Tongue (tissue), 2 donors: ENCODE data around the gene STXBP3. TPM values are rescaled to one million over a fixed set of nuclear protein-coding genes. Genes with fewer than 3 reads are reported as not detected.
A peak's percentile ranks its signal among the peaks of the same experiment; 100 is the strongest.

Experiments
- DNase-seq: peaks from one replicate; pipeline ENCODE4 v3.0.0-alpha.2; 2015
- total RNA-seq: library from RNA; depleted of rRNA; stranded (reverse); fragments of >200 nt; gene quantifications from one replicate; pipeline ENCODE4 v1.2.3, GENCODE V29; 2014

STXBP3 gene
- total RNA-seq, 1 donor from 2014 or later = 59.8 TPM

DNA sequence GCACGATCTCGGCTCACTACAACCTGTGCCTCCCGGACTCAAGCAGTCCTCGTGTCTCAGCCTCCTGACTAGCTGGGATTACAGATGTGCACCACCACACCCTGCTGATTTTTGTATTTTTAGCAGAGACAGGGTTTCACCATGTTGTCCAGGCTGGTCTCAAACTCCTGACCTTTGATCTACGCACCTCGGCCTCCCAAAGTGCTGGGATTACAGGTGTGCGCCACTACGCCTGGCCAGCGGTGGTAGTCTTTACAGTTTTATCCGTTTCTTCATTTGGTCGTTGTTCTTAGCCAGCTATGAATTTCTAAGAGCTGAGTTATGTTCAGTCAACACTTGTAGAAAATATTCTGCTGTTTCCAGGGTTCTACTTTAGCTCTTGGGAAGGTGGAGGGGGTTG, 57.1 kb downstream of the STXBP3 start:
- no peak for DNase-seq

GRCh38 chr1:108808438-108808837, 62.0 kb downstream of the STXBP3 start:
- DNase-seq = no peak

- peak; percentile 2 for DNase-seq
These were observed 65.1 kb downstream of the STXBP3 start for GRCh38 chr1:108811611-108812010.

DNA sequence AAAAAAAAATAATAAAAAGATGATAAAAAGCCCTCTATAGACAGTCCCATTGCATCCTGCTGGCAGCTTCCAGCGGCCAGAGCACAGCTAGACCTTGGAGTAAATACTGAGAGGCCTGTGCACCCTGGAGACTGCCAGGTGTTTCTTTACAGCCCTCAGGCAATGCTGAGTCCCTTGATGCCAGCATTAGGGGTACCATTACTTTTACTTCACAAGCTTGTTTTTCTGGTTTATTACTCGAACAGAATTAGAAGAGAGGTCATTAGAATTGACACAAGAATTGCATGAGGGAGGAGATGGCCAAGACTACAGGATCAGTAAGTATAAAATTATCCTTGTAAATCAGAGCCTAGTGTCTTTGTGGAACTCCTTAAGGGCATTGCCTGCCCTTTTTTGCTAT, 66.9 kb downstream of the STXBP3 start:
- DNase-seq = peak; percentile 2

- peak; percentile 58 for DNase-seq
These were observed 68.1 kb downstream of the STXBP3 start for GRCh38 chr1:108814343-108815125.

GRCh38 chr1:108815566-108815965, 69.1 kb downstream of the STXBP3 start:
- peak; percentile 16 for DNase-seq

DNA sequence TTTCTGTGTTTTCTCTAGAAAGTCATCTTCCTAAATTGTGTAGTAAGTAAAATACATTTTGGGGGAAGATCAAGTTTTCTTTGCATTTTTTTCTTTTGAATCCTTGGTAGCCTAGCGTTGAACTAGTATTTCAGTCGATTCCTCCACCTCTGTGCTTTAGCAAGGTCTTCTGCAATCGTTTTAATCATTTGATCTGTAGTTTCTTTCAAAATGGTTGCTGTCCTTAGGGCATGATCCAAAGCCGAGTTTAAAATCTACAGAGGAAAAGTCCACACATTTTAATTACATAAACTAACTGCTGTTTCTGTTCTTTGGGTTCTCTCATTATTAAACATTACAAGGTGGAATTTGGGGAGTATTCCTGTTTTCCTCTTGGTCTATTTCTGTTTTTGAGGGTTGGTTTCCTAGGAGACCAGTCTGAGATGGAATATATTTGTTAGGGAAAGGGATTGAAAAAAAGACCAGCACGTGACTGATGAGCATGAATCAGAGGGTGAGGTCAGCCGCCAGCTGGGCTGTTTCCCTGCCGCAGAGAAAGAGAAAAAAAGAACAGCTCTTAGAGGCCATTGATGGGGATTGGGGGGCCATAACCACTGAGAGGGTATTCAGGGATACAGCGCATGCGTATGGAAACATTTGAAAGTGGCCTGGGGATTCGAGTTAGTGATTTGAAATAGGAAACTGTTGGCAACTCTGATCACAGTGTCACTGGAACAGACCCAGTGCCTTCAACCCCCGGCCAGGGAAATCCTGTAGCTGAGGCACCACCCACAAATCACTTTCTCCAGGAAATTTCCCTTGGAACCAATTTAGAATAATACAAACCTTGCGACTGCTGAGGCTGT, 69.8 kb downstream of the STXBP3 start:
- peak; percentile 97 for DNase-seq

DNA sequence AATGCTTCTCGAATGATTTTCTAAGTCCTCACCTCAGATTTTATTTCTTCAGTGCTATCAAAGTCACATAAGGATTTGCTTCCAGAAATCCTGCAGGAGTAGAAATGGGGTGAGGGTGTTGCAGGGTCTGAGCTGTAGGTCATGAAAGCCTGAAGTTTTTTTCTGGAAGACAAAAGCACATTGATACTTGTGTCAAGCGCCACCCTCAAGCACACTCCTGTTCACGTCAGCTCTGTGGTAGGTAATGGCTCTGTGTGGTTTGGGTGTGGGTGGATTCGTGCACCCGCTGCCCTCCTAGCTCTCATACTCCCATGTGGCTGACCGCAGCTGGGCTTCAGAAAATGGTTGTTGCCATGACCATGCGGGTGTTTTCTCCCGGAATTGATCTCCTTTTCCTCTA, 70.5 kb downstream of the STXBP3 start:
- peak; percentile 64 for DNase-seq

DNA sequence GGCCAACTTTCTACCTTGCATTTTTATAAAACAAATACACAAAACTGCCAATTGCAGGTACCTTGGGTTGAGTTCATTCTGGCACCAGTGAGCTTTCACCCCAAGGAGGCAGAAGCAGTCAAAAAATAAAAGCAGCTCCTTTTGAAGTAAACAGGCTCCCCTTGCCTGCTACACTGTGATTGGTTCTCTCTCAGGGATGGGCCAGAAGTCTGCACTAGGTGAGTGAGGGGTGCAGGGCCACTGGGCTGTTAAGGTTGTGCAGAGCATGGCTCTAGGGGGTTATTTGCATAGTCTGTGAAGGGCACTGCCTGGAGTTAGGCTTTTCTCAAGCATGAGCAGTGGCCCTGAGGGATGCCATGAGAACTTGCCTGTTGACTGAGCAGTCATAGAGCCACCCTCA, 71.3 kb downstream of the STXBP3 start:
- peak; percentile 2 for DNase-seq

GRCh38 chr1:108819878-108820277, 73.4 kb downstream of the STXBP3 start:
- DNase-seq = no peak

DNA sequence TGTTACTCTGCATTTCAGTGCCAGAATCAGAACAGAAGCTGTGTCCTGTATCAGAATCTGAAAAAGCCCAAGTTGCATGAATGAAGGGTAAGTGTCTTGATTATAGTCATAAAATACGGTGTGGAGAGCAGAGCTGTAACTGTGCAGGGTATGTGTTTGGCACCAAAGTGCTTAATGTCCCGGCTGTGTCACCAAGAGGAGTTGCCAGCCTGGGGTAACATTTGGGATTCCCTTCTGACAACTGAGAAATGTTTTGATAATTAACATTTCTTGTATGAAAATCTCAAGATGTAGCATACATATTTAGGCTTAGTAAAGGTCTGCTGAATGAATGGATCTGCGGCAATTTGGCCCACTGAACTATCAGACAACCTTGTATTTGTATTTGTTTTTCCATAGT, 77.2 kb downstream of the STXBP3 start:
- no peak for DNase-seq

DNA sequence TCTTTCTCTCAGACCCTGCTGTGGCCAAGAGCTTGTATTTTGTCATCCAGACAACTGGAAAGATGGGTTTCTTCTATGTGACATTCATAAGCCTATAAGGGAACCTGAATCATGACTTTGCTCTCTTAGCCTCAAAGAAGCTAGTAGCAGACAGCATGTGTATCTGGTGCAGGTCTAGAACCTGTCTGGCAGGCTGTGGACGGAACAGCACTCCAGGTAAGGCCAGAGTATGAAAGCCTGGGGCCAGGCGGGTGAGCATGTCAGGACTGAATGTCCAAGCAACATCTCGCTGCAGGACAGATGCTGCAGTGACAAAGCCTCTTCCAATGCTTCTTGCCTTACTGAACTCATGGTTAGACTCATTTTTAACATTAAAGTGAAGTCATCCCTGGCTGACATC, 77.6 kb downstream of the STXBP3 start:
- no peak for DNase-seq

DNA sequence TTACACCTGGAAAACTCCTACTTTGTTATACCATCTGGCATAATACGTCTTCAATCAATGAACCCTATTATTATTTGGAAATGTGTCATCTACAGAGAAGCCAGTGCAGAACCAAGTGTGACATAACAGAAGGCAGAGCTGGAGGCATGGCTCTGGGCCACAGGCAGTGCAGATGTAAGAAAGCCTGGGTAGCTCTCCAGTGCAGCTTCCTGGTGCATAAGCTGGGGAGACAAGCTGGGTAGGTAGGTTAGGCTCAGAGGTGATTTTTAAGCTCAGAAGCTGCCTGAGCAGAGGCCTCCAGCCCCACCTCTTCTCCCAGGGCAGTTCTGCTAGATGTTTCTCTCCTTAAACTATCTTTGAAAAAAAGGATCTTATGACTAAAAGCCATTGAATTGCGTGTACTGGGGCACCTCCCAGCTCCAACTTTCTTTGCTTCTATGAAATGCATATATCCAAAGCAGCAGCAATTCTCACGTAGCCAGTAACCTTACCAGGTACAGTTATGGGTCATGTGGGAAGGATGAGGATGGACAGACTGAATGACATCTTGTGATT, 79.7 kb downstream of the STXBP3 start:
- DNase-seq = no peak

DNA sequence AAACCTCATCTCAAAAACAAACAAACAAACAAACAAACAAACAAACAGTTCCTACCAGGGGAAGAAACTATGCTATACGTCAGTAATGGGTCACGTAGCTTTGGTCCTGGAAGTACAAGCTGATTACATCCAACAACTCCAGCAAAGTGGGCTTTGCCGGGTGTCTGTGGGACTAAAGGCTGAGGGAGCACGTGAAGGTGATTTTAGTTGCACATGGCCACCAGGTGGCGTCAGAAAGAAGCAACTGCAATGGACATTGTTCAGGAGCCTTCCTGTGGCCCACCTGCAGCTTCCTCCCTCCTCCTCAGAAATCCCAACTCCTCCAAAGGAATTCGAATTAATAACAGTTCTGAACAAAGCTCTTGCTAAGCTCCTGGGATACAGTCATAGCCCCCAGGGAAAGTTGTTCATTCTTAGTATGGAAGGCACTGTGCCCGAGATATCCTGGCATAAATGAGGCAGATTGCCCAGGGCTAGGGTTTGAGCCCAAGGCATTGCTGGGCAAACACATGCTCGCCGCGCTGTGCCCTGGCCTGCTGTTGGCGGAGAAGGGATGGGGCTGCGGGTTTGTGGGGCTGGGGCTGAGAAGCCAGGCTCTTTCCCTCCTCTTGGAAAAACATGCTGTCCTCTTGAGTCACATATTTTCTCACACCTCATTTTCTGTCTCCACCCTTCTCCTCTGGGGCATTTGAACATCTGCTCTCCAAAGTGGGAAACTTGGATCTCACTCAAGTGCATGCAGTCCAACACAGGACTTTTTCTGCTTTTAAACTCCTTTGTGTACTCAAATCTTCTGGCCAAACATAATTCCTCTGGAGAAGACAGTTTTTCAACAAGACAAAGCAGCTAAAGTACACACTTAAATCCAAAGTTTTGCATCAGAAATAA, 81.8 kb downstream of the STXBP3 start:
- peak; percentile 94 for DNase-seq

DNA sequence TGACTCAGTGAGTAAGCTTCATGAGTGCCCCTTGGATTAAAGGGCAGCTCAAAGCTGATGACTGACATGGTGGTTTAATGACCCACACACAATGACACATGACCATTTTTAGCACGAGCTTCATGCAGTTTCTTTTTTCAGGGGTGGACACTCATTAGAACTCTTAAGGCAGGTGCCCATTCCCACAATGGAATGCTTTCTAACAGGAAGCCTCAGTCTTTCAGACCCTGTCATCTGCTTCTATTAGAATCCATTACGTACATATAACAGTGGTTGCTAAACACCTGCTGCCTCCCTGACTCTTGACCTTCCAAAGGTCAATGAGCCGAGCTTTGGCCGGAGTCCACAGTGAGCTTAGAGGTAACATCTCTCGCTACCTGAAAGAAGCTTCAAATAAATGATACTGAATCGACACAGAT, 83.0 kb downstream of the STXBP3 start:
- peak; percentile 68 for DNase-seq

GRCh38 chr1:108830119-108831008, 83.9 kb downstream of the STXBP3 start:
- peak; percentile 54 for DNase-seq

DNA sequence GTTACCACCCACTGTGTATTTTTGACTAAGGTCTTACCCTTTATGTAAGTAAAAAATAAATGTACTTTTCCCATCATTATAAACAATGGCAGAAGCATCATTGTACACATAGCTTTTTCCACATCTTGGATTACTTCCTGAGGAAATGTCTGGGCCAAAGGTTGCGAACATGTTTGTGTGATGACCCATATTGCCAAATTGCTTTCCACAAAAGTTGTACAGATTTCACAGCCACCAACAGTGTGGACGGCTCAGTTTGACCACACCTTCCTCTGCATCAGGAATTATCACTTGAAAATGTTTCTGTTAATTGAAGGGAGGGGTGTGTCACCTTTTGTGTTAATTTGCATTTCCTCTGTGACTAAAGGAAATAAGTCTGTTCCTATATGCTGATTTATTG, 84.8 kb downstream of the STXBP3 start:
- DNase-seq = no peak

GRCh38 chr1:108832929-108833328, 86.5 kb downstream of the STXBP3 start:
- no peak for DNase-seq

- DNase-seq = no peak
These were observed 95.2 kb downstream of the STXBP3 start for GRCh38 chr1:108841703-108842102.

- no peak for DNase-seq
These were observed 96.2 kb downstream of the STXBP3 start for GRCh38 chr1:108842525-108843181.
